ENCODE measurements around the gene RABGAP1L. TPM values are rescaled to one million over a fixed set of nuclear protein-coding genes. Genes with fewer than 3 reads are reported as not detected.
"Not testable (repeated sequence)": the region's sequence is repeated elsewhere in the genome, so short reads cannot be mapped to it uniquely, and the experiment has no call there.

Gene RABGAP1L
- total RNA-seq, 4 donors from 2014 or later = 31.2 to 115 (median 62.5) TPM

GRCh38 chr1:174550296-174550695, 391.0 kb downstream of the RABGAP1L start:
- 88 to 96% methylated on average over 3 of the region's 3 CpGs for WGBS, 2 donors (ENCODE audit: low coverage in 1 of 2)
- Histone ChIP-seq H3K4me3 (no peak overlapping the region), H3K27me3 (no peaks in the 10 kb centered on the region), H3K36me3 (peaks cover 0 to 4% of the 10 kb centered on the region in 2 donors), H3K9me3 (peaks cover 0 to 3% (median 0%) of the 10 kb centered on the region in 3 donors), H3K4me1 (no peaks in the 10 kb centered on the region), H3K27ac (no peak overlapping the region)
- TF ChIP-seq EP300 (IDR thresholded peaks at IDR 0.05) (no peak), CTCF (IDR thresholded peaks at IDR 0.05) (no peak), POLR2AphosphoS5 (IDR thresholded peaks at IDR 0.05) (no peak), POLR2A (IDR thresholded peaks at IDR 0.05) (no peak)
- no peak for ATAC-seq

- H3K36me3 ChIP-seq = no peaks in the 10 kb centered on the region
- ATAC-seq = no peak
- 83 to 94% methylated on average over 1 of the region's 1 CpG for WGBS, 2 donors (ENCODE audit: low coverage in 1 of 2)
- H3K4me1 ChIP-seq = no peaks in the 10 kb centered on the region
- no peak overlapping the region for H3K27ac ChIP-seq
- H3K4me3 ChIP-seq = no peak overlapping the region
- H3K9me3 ChIP-seq = peaks cover 0 to 5% (median 0%) of the 10 kb centered on the region in 3 donors
- TF ChIP-seq EP300 (IDR thresholded peaks at IDR 0.05) = no peak
- TF ChIP-seq POLR2A (IDR thresholded peaks at IDR 0.05) = no peak
- no peak for TF ChIP-seq CTCF (IDR thresholded peaks at IDR 0.05)
- no peak for TF ChIP-seq POLR2AphosphoS5 (IDR thresholded peaks at IDR 0.05)
- no peaks in the 10 kb centered on the region for H3K27me3 ChIP-seq
Measured at GRCh38 chr1:174556392-174556791, 397.1 kb downstream of the RABGAP1L start.

DNA sequence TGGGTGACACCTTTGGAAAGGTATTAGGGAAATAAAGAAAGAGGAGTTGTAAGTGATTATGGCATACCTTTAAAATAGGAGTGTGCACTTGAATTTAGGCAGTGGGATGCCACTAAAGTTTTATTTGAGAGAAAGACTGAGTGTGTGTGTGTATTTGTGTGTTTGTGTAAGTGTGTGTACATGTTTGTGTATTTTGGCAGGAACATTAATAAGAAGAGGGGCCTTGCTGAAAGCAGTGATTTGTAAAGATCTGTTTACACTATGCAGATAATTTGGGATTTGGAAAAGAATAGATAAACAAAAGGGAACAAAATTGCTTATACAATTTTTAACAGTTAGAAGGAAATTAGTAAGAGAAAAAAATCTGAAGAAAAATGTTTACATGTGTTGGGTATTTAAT, 409.2 kb downstream of the RABGAP1L start:
- Histone ChIP-seq H3K4me3 (no peak overlapping the region), H3K4me1 (no peaks in the 10 kb centered on the region), H3K27ac (no peak overlapping the region), H3K9me3 (no peaks in the 10 kb centered on the region), H3K36me3 (no peaks in the 10 kb centered on the region), H3K27me3 (no peaks in the 10 kb centered on the region)
- no peak for ATAC-seq
- TF ChIP-seq POLR2A (IDR thresholded peaks at IDR 0.05) = no peak
- no peak for TF ChIP-seq CTCF (IDR thresholded peaks at IDR 0.05)
- no peak for TF ChIP-seq EP300 (IDR thresholded peaks at IDR 0.05)
- no peak for TF ChIP-seq POLR2AphosphoS5 (IDR thresholded peaks at IDR 0.05)

DNA sequence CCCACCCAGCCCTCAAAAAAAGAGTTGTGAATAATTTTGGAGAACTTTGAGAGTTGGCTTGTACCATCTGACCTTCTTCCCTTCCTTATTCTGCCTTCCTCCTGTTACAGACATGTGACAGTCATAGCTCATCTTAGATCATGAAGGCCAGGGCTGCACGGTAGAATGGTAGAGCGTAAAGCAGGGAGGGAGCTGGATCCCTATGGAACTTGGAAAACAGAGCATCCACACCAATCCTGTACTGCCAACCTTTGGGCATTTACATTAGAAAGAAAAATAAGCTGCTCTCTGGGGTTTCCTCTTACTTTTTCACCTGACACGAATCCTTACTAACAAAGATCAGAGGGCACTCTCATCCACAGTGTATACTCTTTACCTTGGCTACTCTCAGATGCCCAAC, 409.9 kb downstream of the RABGAP1L start:
- Histone ChIP-seq H3K9me3 (no peaks in the 10 kb centered on the region), H3K4me1 (no peaks in the 10 kb centered on the region), H3K27me3 (no peaks in the 10 kb centered on the region), H3K27ac (no peak overlapping the region), H3K4me3 (no peak overlapping the region), H3K36me3 (no peaks in the 10 kb centered on the region)
- 82 to 100% methylated on average over 1 of the region's 3 CpGs for WGBS, 2 donors (ENCODE audit: low coverage in 1 of 2)
- ATAC-seq = no peak
- no peak for TF ChIP-seq CTCF (IDR thresholded peaks at IDR 0.05)
- no peak for TF ChIP-seq POLR2AphosphoS5 (IDR thresholded peaks at IDR 0.05)
- no peak for TF ChIP-seq EP300 (IDR thresholded peaks at IDR 0.05)
- no peak for TF ChIP-seq POLR2A (IDR thresholded peaks at IDR 0.05)

DNA sequence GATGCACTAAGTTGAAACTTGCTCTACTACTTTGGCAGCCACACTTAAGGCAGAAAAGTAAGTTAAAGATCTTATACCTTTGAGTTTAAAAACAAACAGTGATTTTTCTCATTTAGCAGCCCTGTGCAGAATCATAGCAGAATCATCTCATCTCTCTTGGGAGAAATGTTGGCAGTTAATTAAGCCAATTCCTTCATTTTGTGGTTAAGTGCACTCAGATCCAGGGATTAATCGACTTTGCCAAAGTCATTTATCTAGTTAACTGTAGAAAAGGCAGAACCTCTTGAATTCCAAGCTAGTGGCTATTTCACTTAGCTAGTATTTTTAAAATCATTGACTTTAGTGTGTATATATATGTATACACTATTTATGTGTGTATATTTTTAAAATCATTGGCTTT, 413.5 kb downstream of the RABGAP1L start:
- Histone ChIP-seq H3K36me3 (no peaks in the 10 kb centered on the region), H3K27me3 (no peaks in the 10 kb centered on the region), H3K4me3 (no peak overlapping the region), H3K27ac (no peak overlapping the region), H3K4me1 (no peaks in the 10 kb centered on the region), H3K9me3 (peaks cover 0 to 12% (median 0%) of the 10 kb centered on the region in 3 donors)
- ATAC-seq = no peak
- 44 to 70% methylated on average over 1 of the region's 1 CpG for WGBS, 2 donors (ENCODE audit: low coverage in 1 of 2)
- TF ChIP-seq POLR2AphosphoS5 (IDR thresholded peaks at IDR 0.05) (no peak), EP300 (IDR thresholded peaks at IDR 0.05) (no peak), POLR2A (IDR thresholded peaks at IDR 0.05) (no peak), CTCF (IDR thresholded peaks at IDR 0.05) (no peak)

DNA sequence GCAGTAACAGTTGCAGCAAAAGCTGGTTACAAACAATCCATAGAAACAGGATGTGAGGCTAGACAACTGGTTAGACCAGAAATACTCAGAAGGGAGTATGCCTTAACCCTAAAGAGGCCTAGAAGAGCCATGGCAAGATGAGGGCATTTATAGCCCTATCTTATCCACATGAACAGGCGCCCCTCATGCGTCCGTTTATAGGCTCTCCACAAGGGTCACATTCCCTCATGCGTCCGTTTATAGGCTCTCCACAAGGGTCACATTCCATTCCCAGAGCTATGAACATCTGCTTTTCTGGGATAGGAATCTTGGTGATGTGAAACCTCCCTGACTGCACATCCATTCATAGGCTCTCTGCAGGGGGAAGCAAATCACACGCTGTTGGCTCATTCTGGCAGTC, 416.8 kb downstream of the RABGAP1L start:
- peaks cover 0 to 12% (median 0%) of the 10 kb centered on the region in 3 donors for H3K9me3 ChIP-seq
- H3K4me1 ChIP-seq, H3K4me3 ChIP-seq, ATAC-seq, H3K27ac ChIP-seq, H3K36me3 ChIP-seq, H3K27me3 ChIP-seq: not testable (repeated sequence)
- WGBS, 2 donors (ENCODE audit: low coverage in 1 of 2) = 98% methylated on average over 6 of the region's 6 CpGs; no CpG with 5 or more reads in 1 of the 2 donors

Measured in gastroesophageal sphincter (tissue), 4 donors.